Kidney capillary endothelial cell (primary cell): Measurements from ENCODE around the gene SKAP1.
"Not testable (repeated sequence)": the region's sequence is repeated elsewhere in the genome, so short reads cannot be mapped to it uniquely, and the experiment has no call there.

Experiments used
- DNase-seq: peaks from one replicate; pipeline ENCODE4 v3.0.0-alpha.2; 2018; ENCODE audit warnings: low spot score

Gene SKAP1

DNA sequence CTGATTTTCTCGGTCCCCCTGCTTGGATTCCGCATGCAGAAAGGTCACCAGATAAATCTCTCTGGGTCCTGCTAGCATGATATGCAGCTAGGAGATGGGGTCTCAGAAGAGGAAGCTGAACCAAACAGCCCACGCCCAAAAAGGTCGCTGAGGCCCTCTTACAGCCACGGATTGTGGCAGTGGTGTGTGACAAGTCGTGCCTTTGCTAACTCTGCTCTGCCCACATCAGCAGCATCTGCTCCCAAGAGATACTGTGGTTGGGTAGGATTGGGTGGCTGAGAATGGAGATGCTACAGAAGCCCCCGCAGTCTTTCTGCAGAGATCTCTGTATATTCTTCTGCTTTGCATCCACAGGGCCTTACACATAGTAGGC lies 15.2 kb upstream of the SKAP1 start:
- no peak for DNase-seq

DNA sequence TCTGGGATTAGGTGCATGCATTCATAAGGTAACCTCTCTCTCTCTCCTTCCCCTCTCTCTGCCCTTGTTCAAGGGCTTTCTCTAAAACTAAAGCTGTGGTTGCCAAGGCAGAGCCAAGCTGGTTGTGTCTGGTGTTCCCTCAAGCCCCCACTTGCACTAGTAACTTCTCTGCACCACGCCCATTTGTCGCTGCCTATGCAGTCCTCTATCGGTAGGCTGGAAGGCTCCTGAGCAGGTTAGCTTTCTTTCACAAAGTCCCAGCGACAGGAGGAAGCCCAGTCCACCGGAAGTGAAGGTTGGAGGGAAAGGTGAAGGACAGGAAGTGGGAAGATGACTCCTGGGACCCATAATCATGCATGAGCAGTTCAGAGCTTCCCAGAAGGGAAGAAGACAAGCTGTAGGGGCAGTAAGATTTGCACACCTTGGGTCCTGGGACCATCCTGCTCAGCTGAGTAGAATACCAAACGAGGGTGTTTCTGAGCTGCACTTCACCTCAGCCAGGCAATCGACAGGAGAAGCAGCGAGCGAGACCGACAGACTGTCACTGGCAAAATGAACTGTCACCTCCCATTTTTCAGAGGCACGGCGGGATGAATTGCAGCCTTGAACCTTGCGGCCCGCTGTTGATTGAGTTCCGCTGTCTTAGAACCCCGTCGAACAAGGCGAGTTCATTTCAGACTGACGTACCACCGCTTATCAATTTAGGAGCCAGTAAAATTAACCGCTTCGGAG lies 14.7 kb upstream of the SKAP1 start:
- DNase-seq, result no peak

DNA sequence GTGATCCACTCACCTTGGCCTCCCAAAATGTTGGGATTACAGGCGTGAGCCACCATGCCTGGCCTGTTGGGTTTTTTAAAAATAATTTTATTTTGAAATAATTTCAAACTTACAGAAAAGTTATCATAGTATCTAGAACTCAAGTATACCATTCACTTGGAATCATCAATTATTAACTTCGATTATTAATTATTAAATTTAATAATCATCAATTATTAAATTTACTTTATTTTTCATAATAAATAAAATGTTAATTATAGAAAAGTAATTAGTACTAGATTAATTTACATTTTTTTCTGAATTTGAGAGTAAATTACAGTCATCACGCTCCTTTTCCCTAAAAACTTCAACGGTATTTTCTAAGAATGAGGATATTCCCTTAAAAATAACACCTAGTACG lies 13.7 kb upstream of the SKAP1 start:
- no peak for DNase-seq

DNA sequence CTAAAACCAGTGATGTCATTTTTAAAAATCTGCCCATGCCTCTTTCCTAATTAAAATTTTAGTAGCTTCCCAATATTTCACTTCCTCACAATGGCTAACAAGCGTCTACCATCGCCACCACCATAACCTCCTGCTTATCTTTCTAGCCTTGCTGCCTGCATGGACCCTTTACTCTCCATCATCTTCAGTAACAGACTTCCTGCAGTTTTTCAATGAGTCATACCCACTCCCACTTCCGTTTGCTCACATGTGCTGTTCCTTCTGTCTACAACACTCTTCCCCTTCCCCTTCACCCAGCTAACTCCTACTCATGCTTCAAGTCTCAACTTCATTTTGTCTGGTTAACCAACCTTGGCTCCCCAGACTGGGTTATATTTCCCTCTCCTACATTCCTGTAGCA lies 12.8 kb upstream of the SKAP1 start:
- DNase-seq, result no peak

DNA sequence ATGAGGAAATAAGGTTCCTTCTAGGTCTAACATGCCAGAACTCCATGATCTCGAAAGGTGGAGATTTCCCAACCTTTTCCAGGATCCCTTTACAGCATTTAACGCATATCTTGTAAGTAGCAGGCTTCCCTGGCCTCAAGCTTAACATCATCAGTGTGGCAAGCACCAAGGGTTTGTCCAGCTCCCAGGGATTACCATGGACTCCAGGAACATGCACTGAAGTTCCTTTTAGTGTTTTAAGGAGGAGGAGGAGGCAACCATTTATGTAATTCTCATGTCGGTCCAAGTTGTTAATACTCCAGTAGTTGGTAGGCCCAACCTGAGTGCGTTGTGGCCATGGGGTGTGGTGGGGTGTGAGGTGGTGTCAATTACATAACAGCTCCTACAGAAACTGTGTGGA lies 11.8 kb upstream of the SKAP1 start:
- DNase-seq, result no peak

DNA sequence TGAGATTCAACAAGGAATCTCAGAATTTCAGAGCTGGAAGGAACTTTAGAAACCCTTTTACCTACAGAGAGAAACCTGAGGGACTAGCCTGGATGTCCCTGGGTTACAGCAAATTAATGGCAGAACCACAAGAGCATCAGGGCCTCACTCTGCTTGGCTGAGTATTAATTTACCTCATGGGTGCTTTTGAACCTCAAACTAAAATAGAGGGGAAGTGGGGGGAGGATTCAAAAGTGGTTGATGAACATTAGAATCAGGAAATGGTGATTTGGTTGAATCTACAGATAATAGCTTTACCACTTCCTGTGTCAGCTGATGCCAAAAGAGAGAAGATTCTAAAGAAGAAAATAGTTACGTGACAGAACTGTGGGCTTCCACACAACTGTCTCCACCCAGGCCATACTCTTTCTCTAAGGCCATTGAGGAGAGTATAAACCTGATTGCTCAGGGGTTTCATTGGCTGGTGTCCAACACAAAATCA lies 11.3 kb upstream of the SKAP1 start:
- no peak for DNase-seq

DNA sequence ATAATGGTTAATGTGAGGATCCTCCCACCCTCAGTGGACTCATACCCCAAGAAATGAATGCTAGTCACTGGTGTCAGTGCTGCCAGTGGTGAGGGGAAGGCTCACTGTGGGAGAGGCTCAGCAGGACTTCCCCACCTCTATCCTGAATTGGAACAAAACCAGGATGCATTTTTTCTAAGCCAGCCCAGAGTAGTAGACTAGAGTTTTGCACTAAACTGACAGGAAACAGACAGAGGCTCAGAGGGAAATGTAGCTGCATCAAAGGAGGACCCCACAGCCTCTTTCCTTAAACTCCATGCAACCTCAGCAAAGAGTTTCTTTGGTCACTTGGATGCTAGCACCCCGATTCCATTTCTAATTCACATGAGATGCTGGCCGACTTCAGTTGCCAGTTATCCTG lies 10.7 kb upstream of the SKAP1 start:
- no peak for DNase-seq

DNA sequence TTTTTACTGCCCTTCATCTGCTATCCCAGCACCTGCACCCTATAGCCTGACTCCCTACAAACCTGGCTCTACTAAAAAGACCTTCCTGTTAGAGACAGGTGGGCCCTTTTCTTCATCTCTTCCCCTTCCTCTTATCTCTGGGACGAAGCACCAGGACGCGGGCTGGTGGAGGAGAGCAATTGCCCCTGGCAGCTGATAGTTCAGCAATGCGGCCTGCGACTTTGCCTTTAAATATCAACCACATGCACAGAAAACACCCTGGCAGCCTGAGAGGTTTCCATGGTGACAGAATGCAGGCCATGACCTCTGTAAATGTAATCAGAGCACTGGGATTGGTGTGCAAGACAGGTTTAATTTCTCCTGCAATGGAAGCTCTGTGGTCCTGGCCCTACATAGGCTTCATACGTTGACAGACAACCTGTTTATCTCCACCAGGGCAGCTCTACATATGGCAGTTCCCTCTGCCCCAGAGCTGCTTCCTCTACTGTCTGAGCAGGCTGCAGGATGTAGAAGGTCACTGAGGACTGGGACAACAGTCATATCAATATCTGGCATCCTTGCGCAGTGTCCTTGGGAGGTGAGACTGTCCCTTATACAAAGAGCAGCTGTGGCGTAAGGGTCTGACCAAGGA lies 10.0 kb upstream of the SKAP1 start:
- no peak for DNase-seq

DNA sequence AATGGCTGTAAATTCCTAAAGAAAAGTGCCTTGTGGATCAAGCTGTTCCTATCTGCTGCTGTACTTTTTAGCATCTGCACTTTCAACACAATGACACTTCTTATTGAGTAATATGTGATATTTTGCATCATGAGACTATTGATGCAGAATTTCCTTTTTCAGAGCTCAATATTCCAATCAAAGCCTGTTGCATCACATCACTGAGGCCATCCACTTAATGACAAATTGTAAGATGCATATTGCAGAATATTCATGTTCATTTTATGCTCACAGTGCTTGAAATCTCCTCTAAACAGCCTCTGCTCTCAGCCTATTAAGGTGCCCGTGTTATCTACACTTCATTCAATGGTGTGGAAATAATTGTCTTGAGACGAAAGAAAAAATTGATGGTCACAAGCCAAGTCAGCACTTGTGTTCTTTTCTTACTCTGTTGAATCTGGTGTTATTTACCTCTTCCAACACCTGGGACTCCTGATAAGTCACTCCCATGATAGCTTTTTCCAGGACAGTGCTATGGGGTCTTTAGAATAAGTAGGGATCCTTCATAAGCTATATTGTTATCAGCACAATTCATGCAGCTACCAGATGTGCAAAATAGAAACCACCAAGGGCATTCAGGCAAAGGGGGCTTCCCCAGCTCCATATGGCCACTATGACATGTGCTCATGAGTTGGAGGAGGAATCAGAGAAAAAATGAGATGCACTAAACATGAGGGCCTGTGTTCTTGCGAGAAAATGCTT lies 9.3 kb upstream of the SKAP1 start:
- no peak for DNase-seq

DNA sequence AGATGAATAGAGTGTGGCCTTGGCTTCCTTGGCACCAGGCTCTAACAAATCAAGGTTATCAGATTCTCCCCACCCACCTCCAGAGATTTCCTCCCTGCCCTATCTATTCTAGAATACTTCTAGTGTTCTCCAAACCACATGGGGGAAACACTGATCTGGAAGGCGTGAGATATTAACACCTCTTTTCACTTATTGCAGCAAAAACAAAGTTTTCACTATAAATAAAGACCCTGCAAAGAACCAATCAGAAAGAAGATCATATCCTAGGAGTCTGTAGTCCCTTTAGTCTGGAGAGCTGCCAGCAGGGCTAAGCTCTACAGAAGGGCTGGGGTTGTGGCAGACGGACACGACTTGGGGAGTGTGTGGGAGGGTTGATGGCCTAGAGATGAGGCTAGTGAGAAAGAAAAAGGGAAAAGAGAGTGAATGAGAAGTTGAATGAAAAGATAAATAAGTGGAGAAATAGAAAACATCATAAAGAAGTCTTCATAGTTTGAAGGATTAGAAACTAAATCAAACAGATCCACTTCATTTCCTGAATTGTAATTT lies 8.6 kb upstream of the SKAP1 start:
- no peak for DNase-seq

DNA sequence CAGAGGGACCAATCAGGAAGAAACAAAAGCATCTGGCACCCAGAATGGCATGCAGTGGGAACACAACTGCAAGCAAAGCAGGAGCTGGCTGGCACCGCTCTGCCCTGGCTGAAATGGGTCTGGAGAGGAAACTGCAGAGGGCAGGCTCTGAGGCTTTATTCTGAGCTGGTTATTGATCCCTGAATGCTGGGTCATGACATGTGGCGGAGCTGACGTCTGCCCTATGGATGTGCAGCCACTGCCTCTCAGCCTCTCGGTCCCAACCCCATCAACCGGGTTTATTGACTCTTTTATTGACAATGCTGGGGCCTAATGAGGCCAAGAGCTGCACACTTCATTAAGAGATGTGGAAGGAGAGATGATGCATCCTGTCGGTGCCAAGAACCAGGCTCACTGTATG lies 3.9 kb upstream of the SKAP1 start:
- no peak for DNase-seq

DNA sequence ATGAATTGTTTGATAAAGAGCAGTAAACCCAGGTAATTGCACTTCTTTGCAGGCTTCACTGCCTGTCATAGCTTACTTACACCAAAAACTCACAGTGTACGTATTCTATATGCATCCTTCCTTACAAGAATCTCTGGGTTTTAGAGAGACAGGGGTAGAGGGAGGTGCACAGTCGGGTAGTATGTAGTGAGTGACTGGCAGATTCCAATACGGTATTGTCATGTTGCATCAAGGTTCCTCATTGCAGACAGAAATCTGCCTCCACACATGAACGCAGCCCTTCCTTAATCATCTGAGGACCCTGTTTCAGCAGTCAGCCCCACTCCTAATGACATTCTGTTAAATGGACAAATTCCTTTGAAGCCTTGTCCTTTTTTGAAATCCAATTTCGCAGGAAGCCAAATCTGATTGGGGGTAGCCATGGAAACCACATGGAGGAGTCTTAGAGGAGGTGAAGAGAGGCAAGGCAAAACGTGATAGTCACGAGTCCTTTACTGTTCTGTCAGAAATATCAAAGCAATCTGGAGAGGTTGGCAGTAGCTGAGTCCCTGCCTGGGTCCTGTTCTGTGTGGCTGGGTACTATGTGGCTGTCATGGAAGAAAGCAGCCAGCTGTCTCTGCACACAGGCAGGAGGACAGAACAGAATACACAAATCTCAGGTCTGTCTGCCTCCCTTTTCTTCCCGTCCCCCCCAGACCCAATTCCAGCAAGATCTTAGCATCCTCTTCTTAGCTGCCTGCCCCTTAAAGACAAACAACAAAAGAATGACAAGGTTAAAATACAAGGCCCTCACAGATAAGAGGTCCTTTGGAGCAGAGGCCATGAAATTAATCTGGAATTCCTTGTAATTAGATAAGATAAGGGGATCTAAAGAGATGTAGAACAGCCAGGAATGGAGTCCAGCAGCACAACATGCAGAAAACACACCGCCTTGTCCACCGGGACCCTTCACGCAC lies 3.1 kb upstream of the SKAP1 start:
- DNase-seq, result no peak

DNA sequence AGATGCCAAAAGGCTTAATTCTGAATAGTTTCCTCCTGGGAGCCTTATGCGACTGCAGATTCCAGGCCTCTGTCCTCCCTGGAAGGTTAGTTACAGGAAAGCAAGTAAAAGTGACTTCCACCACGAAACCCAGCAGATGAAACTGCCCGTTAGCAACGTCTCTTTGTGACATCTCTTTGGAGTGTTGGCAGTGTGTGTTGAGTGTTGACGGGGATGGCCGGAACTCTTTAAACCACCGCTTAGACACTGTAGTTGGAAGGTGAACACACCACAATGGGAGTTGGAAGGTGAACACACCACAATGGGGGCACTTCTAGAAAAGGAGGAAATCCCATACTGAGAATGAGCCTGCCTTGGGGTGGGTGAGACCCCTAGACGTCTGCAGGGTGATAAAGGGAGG lies 858 bp downstream of the SKAP1 start:
- DNase-seq, result no peak

DNA sequence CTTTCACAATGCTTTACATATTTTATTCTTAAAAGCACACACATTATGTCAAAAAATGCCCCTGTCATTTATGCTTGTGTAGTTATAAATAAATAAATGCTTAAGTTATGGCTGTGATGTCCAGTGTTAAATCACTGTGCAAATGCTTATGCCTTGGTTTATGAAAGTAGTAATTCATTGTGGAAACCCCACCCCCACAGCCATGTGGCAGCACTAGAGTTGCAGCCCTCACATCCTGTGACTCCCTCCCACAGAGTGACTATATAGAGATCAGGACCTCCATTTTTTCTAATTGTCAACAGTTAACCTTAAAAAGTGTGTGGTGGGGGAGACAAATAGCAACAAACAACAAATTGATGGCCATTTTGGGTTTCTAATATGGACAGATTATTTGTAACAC lies 2.4 kb downstream of the SKAP1 start:
- peak; percentile 38 for DNase-seq

DNA sequence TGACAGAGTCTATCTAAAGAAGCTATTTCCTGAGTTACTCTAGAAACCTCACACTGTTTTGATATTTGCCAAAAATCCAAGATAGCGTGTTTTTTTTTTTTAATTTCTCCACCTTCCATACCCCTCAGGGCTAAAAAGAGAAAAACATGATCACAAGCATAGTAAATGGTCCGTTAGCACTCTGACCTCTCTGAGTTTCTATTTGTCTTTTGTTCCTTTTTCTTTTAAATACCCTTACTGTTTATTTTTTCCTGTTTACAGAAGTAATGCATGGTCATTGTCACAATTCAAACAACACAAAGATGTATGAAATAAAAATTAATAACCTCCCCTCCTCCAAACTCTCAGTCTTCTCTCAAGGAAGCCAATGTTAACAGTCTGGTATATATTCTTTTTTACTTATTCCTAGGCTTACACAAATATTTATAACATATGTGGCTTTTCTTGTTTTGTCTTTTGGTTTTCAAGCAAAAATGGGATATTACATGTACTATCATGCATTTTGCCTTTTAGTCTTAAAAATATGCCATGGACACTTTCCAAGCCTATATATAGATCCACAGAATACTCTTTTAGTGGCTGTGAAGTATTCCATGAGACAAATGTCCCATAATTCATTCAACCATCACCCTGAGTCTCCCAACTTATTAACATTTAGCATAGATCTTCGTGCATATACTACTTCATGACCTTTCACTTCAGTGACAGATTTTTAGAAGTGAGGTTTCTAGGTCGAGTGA lies 3.1 kb downstream of the SKAP1 start:
- no peak for DNase-seq

DNA sequence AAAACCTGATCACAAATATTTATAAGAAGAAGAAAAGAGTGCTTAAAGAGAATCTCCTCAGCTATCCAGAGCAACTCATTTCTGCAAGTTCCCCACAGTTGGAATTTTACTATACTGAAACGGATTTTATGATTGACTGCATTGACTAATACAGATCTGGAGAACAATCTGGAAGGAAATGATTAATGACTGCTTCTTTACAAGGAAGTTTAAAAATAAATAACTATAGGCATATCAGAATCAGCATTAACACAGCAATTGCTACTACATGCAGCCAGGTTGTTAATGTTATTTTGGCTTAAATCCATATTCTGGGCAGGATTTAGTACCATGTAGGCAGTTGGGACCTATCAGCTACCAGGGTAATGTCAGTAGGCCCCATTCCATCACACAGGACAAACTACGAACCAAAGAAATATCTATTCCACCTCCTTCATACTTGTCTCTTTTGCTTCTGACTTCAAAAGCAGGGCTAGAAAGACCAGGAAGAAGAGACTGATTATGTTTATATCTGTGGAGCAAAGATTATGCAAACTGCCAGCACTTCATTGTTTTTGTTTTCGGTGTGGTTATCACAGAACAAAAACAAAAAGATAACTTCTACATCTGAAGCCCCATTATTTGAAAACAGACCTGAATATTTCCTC lies 3.9 kb downstream of the SKAP1 start:
- DNase-seq, result peak; percentile 31

DNA sequence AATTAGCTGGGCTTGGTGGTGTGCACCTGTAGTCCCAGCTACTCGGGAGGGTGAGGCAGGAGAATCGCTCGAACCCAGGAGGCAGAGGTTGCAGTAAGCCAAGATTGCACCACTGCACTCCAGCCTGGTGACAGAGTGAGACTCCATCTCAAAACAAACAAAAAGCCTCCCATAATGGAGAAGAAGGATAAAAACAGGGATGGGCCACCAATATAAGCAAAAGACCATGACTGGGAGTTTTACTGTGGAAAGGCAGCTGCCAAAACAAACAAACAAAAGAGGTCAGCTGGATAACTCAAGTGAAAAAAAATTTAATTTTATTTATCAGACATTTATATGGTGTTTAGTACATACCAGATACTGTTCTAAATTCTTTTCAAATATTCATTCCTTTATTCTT lies 8.0 kb downstream of the SKAP1 start:
- not testable (repeated sequence) for DNase-seq

DNA sequence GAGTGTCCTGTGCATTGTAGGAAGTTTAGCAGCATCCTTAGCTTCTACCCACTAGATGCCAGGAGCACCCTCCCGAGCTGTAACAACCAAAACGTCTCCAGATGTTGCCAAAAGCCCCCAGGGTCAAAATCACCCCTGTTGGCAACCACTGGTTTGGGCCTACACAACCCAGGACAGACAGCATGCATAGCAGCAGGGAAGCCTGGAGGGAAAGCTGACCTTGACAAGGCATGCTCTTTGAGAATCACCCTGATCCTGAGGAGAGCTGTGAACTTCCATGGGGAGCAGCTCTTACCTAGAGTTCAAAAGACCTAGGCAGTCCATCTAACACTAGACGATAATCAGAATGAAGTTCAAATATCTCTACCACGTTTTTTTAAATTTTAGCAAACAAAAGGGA lies 9.2 kb downstream of the SKAP1 start:
- DNase-seq, result no peak

DNA sequence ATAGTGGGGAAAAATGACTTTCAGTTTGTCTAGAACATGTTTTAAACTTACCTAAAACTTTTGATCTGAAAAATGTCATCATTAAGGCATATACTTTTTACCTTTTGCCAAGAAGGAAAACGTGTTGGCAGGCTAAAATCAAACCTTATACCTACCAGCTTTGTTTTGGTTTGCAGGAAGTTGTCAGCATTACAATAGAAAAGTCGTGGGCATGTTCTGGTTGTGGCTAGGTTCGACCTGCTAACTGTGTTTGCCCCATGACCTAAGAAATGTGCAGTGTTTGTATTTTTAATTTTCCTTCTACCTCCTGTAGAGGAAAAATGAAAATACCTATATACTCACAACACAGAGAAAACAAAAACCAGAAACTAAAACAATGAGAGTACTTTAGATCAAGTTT lies 13.0 kb downstream of the SKAP1 start:
- DNase-seq, result no peak

DNA sequence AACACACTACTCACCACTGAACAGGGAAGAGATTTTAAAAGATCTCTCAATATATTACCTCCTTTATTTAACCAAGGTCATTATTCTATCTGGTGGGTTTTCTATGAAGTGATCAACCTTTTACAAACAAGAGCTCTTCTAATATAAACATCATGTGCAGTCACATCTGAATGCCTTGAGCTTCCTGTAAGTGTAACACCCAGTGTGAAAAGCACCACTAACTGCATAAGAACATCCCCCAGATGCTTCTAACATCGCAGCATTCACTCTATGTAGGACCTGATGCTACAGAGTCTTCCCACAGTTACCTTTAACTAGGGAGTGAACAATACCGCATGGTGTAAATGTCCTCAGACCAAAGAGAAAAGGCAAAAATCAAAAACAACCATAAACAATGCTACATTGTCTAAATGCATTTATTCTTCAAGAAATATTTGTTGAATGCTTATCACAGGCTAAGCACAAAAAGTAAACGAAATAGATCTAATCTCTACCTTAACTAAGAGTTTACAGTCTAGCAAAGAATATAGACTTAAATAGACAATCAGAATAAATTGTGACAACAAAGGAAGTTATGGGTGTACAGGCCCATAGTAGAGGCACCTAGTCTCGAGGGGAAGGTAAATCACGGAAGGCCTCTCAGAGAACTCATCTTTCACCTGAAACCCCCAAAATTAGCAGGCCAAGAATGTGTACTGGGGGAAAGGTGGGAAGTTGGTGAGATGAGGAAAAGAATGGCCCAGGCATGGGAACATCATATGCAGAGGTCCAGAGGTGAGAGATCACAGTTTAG lies 16.2 kb downstream of the SKAP1 start:
- DNase-seq, result no peak
